AML-193 (cell line): Measurements from ENCODE around the gene MYBPC2.
"Not testable (repeated sequence)": the region's sequence is repeated elsewhere in the genome, so short reads cannot be mapped to it uniquely, and the experiment has no call there.

Source experiments
- DNase-seq, 2 experiments: peaks; one replicate each; lab custom pipeline; 2025; lab: John Stamatoyannopoulos, UW

The MYBPC2 gene

GRCh38 chr19:50432221-50433028 is at the start of gene MYBPC2:
Gene MYBPC2, plus strand, starts transcription at chr19:50432892. Its CDS starts 62 bp downstream, at chr19:50432954.
- DNase-seq, result no peak

DNA sequence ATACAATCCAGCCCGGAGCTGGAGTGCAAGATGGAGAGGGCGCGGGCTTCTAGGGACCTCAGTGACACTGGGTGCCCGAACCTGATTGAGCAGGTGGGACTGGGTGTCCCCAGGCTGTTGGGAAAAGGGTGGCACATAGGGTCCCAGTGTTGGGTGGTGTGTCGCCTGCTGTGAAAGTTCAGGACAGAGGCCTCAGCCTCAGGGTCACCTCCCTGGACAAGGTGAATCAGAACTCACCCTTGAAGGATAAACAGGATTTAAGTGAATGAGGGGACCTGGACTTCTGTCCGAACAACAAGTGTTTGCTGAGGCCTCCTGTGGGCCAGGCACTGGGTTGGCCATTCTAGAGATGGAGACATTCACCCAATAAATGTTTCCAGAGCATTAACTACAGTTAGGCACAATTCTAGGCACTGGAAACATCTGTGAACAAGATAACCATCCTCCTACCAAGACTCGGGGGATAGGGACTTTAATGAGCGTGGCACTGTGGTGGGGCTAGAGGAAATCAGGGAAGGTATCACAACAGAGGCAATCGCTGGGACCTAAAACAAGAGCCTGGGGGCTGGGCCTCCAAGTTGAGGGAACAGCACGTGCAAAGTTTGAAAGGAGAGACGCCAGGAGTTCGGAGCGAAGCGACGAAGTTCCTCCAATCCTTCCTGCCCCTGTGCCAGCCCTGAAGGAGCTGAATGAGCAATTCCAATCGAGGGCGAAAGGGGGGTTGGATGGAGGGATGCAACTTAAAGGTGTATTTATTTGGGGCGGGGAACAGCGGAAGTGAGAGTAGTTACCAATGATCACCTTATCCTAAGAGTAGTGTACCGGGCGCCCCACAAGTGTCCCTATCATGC is 49.5 kb upstream of the MYBPC2 start:
- DNase-seq, result no peak

GRCh38 chr19:50383852-50384684 is 48.6 kb upstream of the MYBPC2 start, which contains the start of gene POLD1:
Gene POLD1, plus strand, starts transcription at chr19:50384347. Its CDS starts 14,505 bp downstream, at chr19:50398852.
- peak; percentile 96 to 98 for DNase-seq

GRCh38 chr19:50384685-50385535 is 47.8 kb upstream of the MYBPC2 start:
- peak in 1 of 2 experiments; percentile 24 for DNase-seq

DNA sequence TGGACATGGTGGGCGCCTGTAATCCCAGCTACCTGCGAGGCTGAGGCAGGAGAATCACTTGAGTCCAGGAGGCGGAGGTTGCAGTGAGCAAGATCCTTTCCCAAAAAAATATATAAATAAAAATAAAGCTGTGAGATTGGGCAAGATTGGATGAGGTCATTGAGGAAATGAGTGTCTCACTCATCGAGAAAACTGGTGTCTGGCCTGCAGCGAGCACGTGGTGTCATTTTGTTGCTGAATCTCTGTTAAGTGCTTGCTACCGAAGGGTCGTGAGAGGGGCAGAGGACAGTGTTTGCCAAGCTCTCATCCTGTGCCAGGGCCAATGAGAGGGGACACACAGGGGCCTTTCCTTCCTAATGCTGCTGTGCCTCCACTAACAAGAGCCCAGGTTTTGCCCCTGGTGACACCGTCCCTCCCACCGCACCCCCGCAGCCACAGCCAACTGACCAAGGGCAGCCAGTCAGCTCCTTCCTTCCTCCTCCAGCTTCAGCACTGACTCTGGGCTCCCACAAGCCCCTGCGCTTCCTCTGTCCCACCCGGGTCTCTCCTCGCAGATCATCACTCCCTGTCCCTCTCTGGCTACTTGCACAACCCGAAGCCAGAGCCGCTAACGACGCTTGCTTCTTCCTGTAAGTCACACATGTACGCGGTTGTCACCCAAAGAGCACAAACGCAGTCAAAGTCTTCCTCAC is 45.4 kb upstream of the MYBPC2 start:
- DNase-seq, result no peak

GRCh38 chr19:50387868-50388245 is 44.8 kb upstream of the MYBPC2 start:
- DNase-seq, result no peak

GRCh38 chr19:50390295-50390694 is 42.4 kb upstream of the MYBPC2 start:
- not testable (repeated sequence) for DNase-seq

GRCh38 chr19:50390952-50391351 is 41.7 kb upstream of the MYBPC2 start:
- not testable (repeated sequence) for DNase-seq

GRCh38 chr19:50392759-50393158 is 39.9 kb upstream of the MYBPC2 start:
- no peak for DNase-seq

DNA sequence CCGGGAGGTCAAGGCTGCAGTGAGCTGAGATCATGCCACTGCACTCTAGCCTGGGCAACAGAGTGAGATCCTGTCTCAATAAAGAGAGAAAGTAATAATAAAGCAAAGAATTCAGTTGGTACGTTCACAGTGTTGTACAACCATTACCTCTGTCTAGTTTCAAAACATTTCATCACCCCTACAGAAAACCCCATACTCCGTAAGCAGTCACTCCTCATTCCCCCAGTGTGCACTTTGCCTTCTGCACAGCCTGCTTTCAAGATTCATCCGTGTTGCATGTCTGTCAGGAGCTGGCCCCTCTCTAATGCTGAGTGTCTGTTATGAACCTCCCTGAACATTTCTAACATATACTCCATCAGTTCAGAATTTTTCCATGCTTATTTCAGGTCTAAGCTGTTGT is 39.1 kb upstream of the MYBPC2 start:
- DNase-seq, result no peak

DNA sequence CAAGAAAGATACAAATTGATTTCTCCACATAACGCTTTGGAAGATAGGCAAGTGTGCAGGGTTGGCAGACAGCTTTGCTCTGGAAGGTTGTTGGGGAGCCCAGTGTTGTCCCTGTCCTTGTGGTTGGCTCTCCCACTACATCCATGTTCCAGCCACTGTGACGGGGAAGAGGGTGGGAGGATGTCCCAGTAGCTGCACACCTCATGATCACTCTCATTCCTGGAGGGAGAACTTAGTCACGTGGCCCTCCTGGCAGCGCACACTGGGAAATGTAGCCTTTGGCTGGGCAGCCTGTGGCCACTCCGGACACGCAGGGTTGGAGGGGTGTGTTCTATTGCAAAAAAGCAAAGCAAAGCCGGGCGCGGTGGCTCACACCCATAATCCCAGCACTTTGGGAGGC is 38.7 kb upstream of the MYBPC2 start:
- no peak for DNase-seq

- DNase-seq, result no peak
These were observed 33.9 kb upstream of the MYBPC2 start for GRCh38 chr19:50398675-50399367.

- DNase-seq, result no peak
These were observed 33.3 kb upstream of the MYBPC2 start for GRCh38 chr19:50399368-50399745.

DNA sequence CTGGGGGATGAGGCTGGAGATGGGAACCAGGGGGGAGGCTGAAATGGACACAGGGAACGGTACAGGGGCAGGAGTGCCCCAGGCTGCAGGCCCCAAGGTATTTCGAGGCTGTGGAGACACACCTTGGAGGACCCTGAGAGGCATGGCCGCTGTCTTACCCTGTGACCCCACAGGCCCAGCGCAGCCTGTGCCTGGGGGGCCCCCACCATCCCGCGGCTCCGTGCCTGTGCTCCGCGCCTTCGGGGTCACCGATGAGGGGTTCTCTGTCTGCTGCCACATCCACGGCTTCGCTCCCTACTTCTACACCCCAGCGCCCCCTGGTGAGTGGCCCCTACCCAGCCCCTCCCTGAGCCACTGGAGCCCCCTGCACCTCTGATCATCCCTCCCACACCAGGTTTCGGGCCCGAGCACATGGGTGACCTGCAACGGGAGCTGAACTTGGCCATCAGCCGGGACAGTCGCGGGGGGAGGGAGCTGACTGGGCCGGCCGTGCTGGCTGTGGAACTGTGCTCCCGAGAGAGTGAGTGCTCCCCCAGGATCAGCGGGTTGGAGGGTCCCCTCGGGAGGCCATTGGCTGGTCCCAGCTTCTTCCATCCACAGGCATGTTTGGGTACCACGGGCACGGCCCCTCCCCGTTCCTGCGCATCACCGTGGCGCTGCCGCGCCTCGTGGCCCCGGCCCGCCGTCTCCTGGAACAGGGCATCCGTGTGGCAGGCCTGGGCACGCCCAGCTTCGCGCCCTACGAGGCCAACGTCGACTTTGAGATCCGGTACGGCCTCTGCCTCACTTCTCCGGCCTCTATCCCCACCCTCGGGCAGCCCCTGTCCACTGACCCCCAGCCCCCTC is 30.9 kb upstream of the MYBPC2 start:
- no peak for DNase-seq

GRCh38 chr19:50402544-50403301 is 30.0 kb upstream of the MYBPC2 start:
- DNase-seq, result no peak

DNA sequence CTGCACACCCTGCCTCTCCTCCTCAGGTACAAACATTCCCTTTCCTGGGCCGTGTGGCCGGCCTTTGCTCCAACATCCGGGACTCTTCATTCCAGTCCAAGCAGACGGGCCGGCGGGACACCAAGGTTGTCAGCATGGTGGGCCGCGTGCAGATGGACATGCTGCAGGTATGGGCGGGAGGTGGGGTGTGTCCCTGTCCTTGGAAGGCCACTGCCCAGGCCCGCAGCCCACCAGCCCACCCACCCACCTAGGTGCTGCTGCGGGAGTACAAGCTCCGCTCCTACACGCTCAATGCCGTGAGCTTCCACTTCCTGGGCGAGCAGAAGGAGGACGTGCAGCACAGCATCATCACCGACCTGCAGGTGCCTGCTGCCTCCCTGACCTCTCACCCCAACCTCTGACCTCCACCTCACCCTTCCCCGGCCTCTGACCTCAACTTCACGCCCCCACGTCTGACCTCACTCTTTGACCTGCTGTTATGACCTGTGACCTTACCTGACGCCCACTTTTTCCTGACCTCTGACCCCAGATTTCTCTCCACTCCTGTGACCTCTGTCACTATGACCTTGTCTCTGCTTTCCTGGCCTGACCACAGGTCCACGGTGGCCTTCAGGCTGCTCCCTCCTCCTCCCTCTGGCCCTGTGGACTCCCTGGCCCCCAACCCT is 26.4 kb upstream of the MYBPC2 start:
- DNase-seq, result no peak

DNA sequence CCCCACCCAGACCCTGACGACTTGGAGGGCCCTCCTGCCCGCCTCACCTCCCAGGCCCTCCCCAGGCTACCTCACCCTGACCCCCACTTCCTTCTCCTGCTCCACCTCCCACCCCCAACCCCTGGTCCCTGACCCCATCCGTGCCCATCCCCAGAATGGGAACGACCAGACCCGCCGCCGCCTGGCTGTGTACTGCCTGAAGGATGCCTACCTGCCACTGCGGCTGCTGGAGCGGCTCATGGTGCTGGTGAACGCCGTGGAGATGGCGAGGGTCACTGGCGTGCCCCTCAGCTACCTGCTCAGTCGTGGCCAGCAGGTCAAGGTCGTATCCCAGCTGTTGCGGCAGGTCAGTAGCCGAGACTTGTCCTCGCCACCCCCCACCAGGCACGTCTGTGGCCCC is 25.9 kb upstream of the MYBPC2 start:
- no peak for DNase-seq

- DNase-seq, result no peak
These were observed 23.3 kb upstream of the MYBPC2 start for GRCh38 chr19:50409347-50409746.
